ENCODE data around the gene FADS2. TPM values are rescaled to one million over a fixed set of nuclear protein-coding genes. Genes with fewer than 3 reads are reported as not detected.

Gene FADS2
- total RNA-seq, 4 donors from 2014 or later = 2.7 to 28.8 (median 3.9) TPM

DNA sequence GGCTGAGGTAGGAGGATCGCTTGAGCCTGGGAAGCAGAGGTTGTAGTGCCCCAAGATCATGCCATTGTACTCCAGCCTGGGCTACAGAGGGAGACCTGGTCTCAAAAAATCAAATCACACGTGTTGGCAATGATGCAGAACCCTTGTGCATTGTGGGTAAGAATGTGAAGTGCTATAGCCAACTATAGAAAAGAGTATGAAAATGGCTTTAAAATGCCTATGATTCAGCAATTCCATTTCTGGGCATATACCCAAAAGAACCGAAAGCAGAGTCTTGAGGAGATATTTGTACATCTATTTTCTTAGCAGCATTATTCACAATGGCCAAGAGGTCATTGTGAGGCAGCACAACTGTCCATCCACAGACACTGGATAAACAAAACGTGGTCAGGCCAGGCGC, 65.9 kb downstream of the FADS2 start:
- DNase-seq = no peak
- TF ChIP-seq EP300 (IDR thresholded peaks at IDR 0.05; ENCODE audit: low read depth) = no peak
- TF ChIP-seq POLR2A (IDR thresholded peaks at IDR 0.05) = no peak
- no peak for TF ChIP-seq POLR2AphosphoS5 (IDR thresholded peaks at IDR 0.05)
- no peak for TF ChIP-seq CTCF (IDR thresholded peaks at IDR 0.05)
- Histone ChIP-seq H3K4me1 (peaks cover 6 to 17% (median 14%) of the 10 kb centered on the region in 4 donors), H3K4me3 (no peak overlapping the region), H3K27me3 (no peaks in the 10 kb centered on the region), H3K27ac (peak overlapping the region in 2 of 4 donors; percentile 12 to 93), H3K36me3 (no peaks in the 10 kb centered on the region), H3K9me3 (no peaks in the 10 kb centered on the region)
- 38 to 51% methylated on average over 3 to 5 of the region's 5 CpGs for WGBS, 2 donors (ENCODE audit: low coverage in 1 of 2)
- in situ Hi-C loops (cut with MboI; ENCODE audit: low pct_ligation_motif_present in 1 of 4, low pct_unique_long_range_greater_than_20kb in 1 of 4, low sequenced_read_pairs in 3 of 4) = loop anchor here in 3 of 4 donors (10.0 to 25.0 kb wide), 4 partner anchors 51 to 193 kb away; no protein-coding TSS in a partner anchor
- intact Hi-C loops (cut with DNase I; ENCODE audit: low total_unique reads) = no loop called here

- TF ChIP-seq EP300 (IDR thresholded peaks at IDR 0.05; ENCODE audit: low read depth) (no peak), POLR2AphosphoS5 (IDR thresholded peaks at IDR 0.05) (no peak)
- whole genome bisulfite sequencing, 2 donors (ENCODE audit: low coverage in 1 of 2) = 73 to 76% methylated on average over 9 to 17 of the region's 17 CpGs
- H3K36me3 ChIP-seq = no peaks in the 10 kb centered on the region
- no peak overlapping the region for H3K4me3 ChIP-seq
- intact Hi-C loops (cut with DNase I; ENCODE audit: low total_unique reads) (no loop called here), in situ Hi-C loops (cut with MboI; ENCODE audit: low pct_ligation_motif_present in 1 of 4, low pct_unique_long_range_greater_than_20kb in 1 of 4, low sequenced_read_pairs in 3 of 4) (loop anchor here (5.0 to 25.0 kb wide), 5 partner anchors 50 to 192 kb away; no protein-coding TSS in a partner anchor)
- no peak overlapping the region for H3K27ac ChIP-seq
- no peaks in the 10 kb centered on the region for H3K27me3 ChIP-seq
- DNase-seq = no peak
- no peaks in the 10 kb centered on the region for H3K9me3 ChIP-seq
- peaks cover 6 to 18% (median 12%) of the 10 kb centered on the region in 4 donors for H3K4me1 ChIP-seq
These were observed 67.1 kb downstream of the FADS2 start for GRCh38 chr11:61895046-61895717.

DNA sequence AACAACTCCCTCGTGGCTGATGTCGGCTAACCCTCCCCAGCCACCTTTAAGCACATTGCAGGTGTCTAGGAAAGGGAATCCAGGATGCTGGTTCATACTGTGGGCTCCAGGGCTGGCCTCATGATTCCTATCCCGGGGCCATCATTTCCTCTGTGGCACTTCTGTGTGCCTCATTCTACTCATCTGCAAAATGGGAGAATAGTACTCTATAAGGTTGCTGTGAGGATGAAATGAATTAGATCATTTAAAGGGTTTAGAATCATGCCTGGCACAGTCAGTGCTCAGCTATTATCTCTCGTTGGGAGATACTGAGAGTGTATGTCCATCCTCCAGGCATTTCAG, 67.6 kb downstream of the FADS2 start:
- Histone ChIP-seq H3K9me3 (no peaks in the 10 kb centered on the region), H3K36me3 (no peaks in the 10 kb centered on the region), H3K4me3 (no peak overlapping the region), H3K27me3 (no peaks in the 10 kb centered on the region), H3K4me1 (peaks cover 1 to 13% (median 7%) of the 10 kb centered on the region in 4 donors), H3K27ac (no peak overlapping the region)
- no peak for DNase-seq
- intact Hi-C loops (cut with DNase I; ENCODE audit: low total_unique reads) = loop anchor here (2.0 kb wide), 1 partner anchor 51 kb away; no protein-coding TSS in a partner anchor
- in situ Hi-C loops (cut with MboI; ENCODE audit: low pct_ligation_motif_present in 1 of 4, low pct_unique_long_range_greater_than_20kb in 1 of 4, low sequenced_read_pairs in 3 of 4) = loop anchor here (5.0 to 25.0 kb wide), 5 partner anchors 49 to 192 kb away; no protein-coding TSS in a partner anchor
- WGBS, 2 donors (ENCODE audit: low coverage in 1 of 2) = 68% methylated on average over 4 of the region's 4 CpGs; no CpG with 5 or more reads in 1 of the 2 donors
- TF ChIP-seq POLR2AphosphoS5 (IDR thresholded peaks at IDR 0.05) (no peak), CTCF (IDR thresholded peaks at IDR 0.05) (no peak), EP300 (IDR thresholded peaks at IDR 0.05; ENCODE audit: low read depth) (no peak), POLR2A (IDR thresholded peaks at IDR 0.05) (no peak)

- 83% methylated on average over 15 of the region's 15 CpGs; no CpG with 5 or more reads in 1 of the 2 donors for WGBS, 2 donors (ENCODE audit: low coverage in 1 of 2)
- TF ChIP-seq POLR2AphosphoS5 (IDR thresholded peaks at IDR 0.05) (no peak), EP300 (IDR thresholded peaks at IDR 0.05; ENCODE audit: low read depth) (no peak), CTCF (IDR thresholded peaks at IDR 0.05) (no peak), POLR2A (IDR thresholded peaks at IDR 0.05) (no peak)
- H3K36me3 ChIP-seq = no peaks in the 10 kb centered on the region
- H3K4me3 ChIP-seq = no peak overlapping the region
- peaks cover 0 to 5% (median 2%) of the 10 kb centered on the region in 4 donors for H3K4me1 ChIP-seq
- no peak for DNase-seq
- H3K27me3 ChIP-seq = no peaks in the 10 kb centered on the region
- no peak overlapping the region for H3K27ac ChIP-seq
- in situ Hi-C loops (cut with MboI; ENCODE audit: low pct_ligation_motif_present in 1 of 4, low pct_unique_long_range_greater_than_20kb in 1 of 4, low sequenced_read_pairs in 3 of 4) = loop anchor here (5.0 to 25.0 kb wide), 5 partner anchors 48 to 190 kb away; no protein-coding TSS in a partner anchor
- intact Hi-C loops (cut with DNase I; ENCODE audit: low total_unique reads) = loop anchor here (2.0 kb wide), 1 partner anchor 50 kb away; no protein-coding TSS in a partner anchor
- no peaks in the 10 kb centered on the region for H3K9me3 ChIP-seq
These were observed 68.7 kb downstream of the FADS2 start for GRCh38 chr11:61896665-61897386.

All from transverse colon (tissue), 4 donors.